Measurements from ENCODE around the gene PUS10. TPM values are rescaled to one million over a fixed set of nuclear protein-coding genes. Genes with fewer than 3 reads are reported as not detected.
"Not testable (repeated sequence)": the region's sequence is repeated elsewhere in the genome, so short reads cannot be mapped to it uniquely, and the experiment has no call there.

PUS10 gene
- total RNA-seq, 2 donors from 2014 or later: 9.7 to 11.9 TPM

DNA sequence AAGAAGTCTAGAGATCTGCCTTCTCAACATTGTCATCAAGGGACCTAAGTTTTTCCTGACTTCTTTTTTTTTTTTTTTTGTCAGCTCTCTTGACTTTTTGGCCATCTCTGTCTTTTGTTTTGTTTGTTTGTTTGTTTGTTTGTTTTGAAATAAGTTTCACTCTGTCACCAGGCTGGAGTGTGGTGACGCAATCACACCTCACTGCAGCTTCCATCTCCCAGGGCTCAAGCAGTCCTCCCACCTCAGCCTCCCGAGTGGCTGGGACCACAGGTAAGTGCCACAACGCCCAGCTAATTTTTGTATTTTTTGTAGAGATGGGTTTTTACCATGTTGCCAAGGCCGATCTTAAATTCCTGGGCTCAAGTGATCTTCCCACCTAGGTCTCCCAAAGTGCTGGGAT, 5.6 kb upstream of the PUS10 start:
- Mint-ChIP-seq H3K4me1 (ENCODE audit: low read depth) (peaks cover 26% of the 10 kb centered on the region), H3K27ac (no peak overlapping the region), H3K27me3 (ENCODE audit: low read depth) (no peaks in the 10 kb centered on the region), H3K36me3 (ENCODE audit: insufficient read depth in 2 of 2) (peaks cover 12 to 13% of the 10 kb centered on the region in 2 donors), H3K4me3 (no peak overlapping the region), H3K9me3 (peaks cover 0 to 3% of the 10 kb centered on the region in 2 donors)
- DNase-seq: no peak
- no peak for ATAC-seq (replicated peaks in 1 of 2)

DNA sequence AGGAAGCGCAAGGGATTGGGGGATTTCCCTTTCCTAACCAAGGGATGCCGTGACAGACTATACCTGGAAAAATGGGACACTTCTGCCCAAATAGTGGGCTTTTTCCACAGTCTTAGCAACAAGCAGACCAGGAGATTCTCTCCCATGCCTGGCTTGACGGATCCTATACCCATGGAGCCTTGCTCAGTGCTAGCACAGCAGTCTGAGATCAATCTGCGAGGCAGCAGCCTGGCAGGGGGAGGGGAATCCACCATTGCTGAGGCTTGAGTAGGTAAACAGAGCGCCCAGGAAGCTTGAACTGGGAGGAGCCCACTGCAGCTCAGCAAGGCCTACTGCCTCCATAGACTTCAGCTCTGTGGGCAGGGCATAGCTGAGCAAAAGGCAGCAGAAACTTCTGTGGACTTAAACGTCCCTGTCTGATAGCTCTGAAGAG, 3.2 kb upstream of the PUS10 start:
- Mint-ChIP-seq H3K4me3 (no peak overlapping the region), H3K36me3 (ENCODE audit: insufficient read depth in 2 of 2) (peaks cover 10 to 11% of the 10 kb centered on the region in 2 donors), H3K4me1 (ENCODE audit: low read depth) (peaks cover 34% of the 10 kb centered on the region), H3K27ac (no peak overlapping the region), H3K9me3 (peaks cover 0 to 3% of the 10 kb centered on the region in 2 donors), H3K27me3 (ENCODE audit: low read depth) (no peaks in the 10 kb centered on the region)
- DNase-seq (no peak), ATAC-seq (replicated peaks in 1 of 2) (no peak)

DNA sequence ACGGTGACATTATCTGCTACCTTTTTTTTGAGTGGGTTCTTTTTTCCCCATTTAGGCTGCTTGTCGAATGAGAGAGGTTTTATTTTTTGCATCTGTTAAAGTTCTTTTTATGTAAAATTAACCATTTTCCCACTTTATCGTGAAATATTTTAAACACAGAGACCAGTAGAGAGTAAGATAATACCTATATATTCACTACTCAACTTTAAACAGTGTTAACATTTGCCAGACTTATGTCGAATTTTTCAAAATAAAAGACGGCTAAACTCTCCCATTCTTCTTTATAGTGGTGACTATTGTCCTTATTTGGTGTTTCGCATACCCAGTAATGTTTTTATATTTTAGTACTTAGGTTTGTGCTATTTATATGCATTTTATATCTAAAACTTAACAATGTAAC, 743 bp upstream of the PUS10 start:
- no peak for ATAC-seq (replicated peaks in 1 of 2)
- H3K36me3 Mint-ChIP-seq (ENCODE audit: insufficient read depth in 2 of 2): peaks cover 7 to 8% of the 10 kb centered on the region in 2 donors
- no peak for DNase-seq
- no peaks in the 10 kb centered on the region for H3K27me3 Mint-ChIP-seq (ENCODE audit: low read depth)
- peak overlapping the region; percentile 98 to 99 for H3K4me3 Mint-ChIP-seq
- H3K9me3 Mint-ChIP-seq: peaks cover 0 to 3% of the 10 kb centered on the region in 2 donors
- H3K4me1 Mint-ChIP-seq (ENCODE audit: low read depth): peaks cover 48% of the 10 kb centered on the region
- H3K27ac Mint-ChIP-seq: peak overlapping the region; percentile 98

DNA sequence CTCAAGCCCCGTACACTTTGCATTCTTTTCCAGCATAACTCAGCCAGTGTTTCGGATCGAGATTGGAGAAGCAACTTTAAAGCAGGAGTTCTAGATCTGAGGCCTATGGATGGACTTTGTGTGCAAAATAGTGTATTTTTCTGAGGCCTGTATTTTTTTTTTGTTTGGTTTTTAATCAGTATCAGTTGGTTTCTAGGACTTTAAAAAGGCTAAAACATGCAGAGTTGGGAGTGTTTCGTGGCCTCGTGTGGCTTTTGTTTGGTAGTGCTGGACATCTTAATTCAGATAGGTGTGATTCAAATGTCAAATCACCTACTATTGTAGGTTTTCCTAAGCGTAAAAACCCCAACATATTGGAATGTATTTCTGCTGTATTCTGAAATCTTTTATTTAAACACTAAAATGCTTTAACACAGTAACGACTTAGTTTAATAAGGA, 282 bp upstream of the PUS10 start:
- Mint-ChIP-seq H3K4me1 (ENCODE audit: low read depth) (peaks cover 51% of the 10 kb centered on the region), H3K27me3 (ENCODE audit: low read depth) (no peaks in the 10 kb centered on the region)
- ATAC-seq (replicated peaks in 1 of 2): no peak

DNA sequence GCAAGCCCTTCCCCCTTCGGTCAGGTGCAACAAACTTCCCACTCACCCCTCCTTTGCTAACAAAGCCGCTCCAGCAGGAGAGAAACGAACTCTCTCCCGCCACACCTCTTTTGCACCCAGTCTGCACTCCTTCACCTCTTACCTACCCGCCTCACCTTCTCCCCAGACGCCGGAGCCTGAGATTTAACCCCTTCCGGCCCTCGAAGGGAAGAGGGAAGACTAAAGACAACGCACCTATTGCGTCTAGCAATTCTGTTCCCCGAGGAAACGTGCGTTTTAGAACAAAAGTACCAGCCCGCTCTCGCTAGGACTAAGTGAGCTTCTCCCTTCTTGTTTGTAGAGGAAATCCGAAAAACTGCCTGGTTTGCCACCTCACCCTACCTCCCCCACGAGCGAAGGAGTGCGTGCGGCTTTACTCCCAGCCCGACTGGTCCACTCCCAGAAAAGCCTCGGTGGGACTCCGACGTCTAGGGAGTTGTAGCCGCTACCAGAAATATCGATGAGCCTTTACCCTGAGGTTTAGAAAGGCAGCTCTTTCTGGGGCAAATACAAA, 976 bp downstream of the PUS10 start:
- Mint-ChIP-seq H3K4me1 (ENCODE audit: low read depth) (peaks cover 62% of the 10 kb centered on the region), H3K4me3 (peak overlapping the region; percentile 98 to 99), H3K9me3 (peaks cover 0 to 2% of the 10 kb centered on the region in 2 donors), H3K27me3 (ENCODE audit: low read depth) (no peaks in the 10 kb centered on the region), H3K27ac (peak overlapping the region; percentile 98), H3K36me3 (ENCODE audit: insufficient read depth in 2 of 2) (peaks cover 5 to 6% of the 10 kb centered on the region in 2 donors)
- DNase-seq (peak; percentile 74), ATAC-seq (replicated peaks in 1 of 2) (peak; percentile 75 to 77)

More for the DNA sequence above, 282 bp upstream of the PUS10 start:
- peak overlapping the region; percentile 98 for H3K27ac Mint-ChIP-seq
- peaks cover 7 to 8% of the 10 kb centered on the region in 2 donors for H3K36me3 Mint-ChIP-seq (ENCODE audit: insufficient read depth in 2 of 2)
- H3K4me3 Mint-ChIP-seq: peak overlapping the region; percentile 98 to 99
- peaks cover 0 to 3% of the 10 kb centered on the region in 2 donors for H3K9me3 Mint-ChIP-seq
- no peak for DNase-seq

DNA sequence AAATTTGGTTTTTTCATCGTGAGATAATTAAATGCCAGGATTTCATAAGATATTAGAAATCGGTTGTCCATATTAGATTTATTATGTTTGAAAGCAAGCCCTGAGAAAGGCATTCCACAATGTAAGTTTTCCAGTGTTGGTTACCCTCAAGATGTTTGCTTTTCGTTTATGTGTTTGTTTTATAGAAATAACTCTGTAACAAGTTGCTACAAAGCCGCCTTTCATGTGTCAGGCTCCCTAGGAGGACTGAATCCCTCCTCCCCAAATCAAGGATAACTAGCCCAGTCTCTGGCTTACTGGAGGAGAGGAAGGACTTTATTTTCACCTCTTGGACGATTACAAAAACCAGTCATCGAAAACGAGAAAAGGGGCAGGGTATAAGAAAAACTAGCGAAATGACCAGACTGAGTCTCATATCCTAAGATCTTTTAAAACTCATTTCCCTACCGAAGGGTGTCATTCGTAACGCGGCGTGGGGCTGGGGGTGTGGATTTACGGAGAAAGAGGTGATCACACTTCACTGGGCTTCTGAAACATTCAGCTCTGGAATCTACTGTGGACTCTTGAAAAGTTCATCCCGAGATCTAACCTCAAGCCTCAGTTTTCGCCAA, 1.6 kb downstream of the PUS10 start:
- Mint-ChIP-seq H3K27me3 (ENCODE audit: low read depth) (no peaks in the 10 kb centered on the region), H3K4me3 (peak overlapping the region; percentile 98 to 99), H3K36me3 (ENCODE audit: insufficient read depth in 2 of 2) (peaks cover 2% of the 10 kb centered on the region in 2 donors), H3K27ac (peak overlapping the region; percentile 98), H3K4me1 (ENCODE audit: low read depth) (peaks cover 68% of the 10 kb centered on the region), H3K9me3 (no peaks in the 10 kb centered on the region)
- peak; percentile 67 to 74 for DNase-seq
- ATAC-seq (replicated peaks in 1 of 2): peak; percentile 55 to 63

DNA sequence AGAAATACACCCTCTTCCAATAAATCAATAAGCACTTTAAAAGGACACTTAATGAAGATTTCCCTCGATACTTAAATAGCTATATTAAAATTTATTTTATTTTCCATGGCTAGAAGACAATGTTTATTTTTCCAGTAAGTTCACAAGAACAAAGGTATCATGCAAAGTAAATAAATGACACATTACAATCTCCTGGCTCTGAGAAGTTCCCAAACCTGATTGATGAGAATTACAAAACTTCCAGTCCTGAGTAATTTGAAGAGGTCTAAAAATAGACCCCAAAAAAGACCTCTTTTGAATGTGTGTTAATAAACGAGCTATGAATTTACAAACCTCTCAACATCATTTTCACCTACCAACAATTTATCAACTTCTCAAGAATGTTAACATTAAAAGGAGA, 2.1 kb downstream of the PUS10 start:
- H3K9me3 Mint-ChIP-seq: no peaks in the 10 kb centered on the region
- peak overlapping the region; percentile 98 for H3K27ac Mint-ChIP-seq
- H3K4me3 Mint-ChIP-seq: peak overlapping the region; percentile 98 to 99
- no peaks in the 10 kb centered on the region for H3K27me3 Mint-ChIP-seq (ENCODE audit: low read depth)
- DNase-seq: no peak
- no peak for ATAC-seq (replicated peaks in 1 of 2)
- peaks cover 68% of the 10 kb centered on the region for H3K4me1 Mint-ChIP-seq (ENCODE audit: low read depth)
- peaks cover 1 to 2% of the 10 kb centered on the region in 2 donors for H3K36me3 Mint-ChIP-seq (ENCODE audit: insufficient read depth in 2 of 2)

DNA sequence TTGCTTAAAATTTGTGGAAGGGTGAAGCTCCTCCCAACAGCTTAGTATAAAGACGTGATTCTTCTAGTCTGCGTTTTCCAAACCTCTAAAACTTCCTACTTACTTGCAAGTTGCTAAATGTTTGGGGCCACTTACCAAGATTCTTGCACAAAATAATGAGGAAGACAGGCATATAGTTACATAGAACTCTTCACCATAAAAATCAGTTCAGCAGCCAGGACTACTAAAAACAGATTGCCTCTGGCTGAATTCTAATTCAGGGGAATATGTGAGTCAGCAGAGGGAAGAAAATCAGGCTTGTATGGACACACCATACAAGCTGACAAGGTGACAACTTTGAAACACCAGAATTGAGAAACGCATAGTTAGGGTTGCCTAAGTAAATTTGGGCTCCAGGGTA, 3.3 kb downstream of the PUS10 start:
- peaks cover 62% of the 10 kb centered on the region for H3K4me1 Mint-ChIP-seq (ENCODE audit: low read depth)
- peak overlapping the region; percentile 65 for H3K27ac Mint-ChIP-seq

DNA sequence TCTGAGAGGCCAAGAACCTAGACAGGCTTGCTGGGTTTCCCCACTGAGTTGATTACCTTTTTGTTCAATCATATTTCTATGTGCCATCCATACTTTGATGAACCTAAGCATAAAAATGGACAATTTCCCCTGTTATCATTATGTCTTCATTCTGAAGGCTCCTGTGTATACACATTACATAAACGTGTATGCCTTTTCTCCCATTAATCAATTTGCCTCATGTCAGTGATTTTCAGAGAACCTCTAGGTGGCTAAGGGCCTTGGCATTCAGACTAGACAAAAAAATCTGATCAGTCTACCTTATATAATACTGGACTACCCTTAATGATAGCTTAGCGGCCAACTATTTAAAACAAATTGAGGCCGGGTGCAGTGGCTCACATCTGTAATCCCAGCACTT, 4.7 kb downstream of the PUS10 start:
- H3K9me3 Mint-ChIP-seq: no peaks in the 10 kb centered on the region
- H3K36me3 Mint-ChIP-seq (ENCODE audit: insufficient read depth in 2 of 2): no peaks in the 10 kb centered on the region
- ATAC-seq (replicated peaks in 1 of 2) (no peak), DNase-seq (no peak)
- no peaks in the 10 kb centered on the region for H3K27me3 Mint-ChIP-seq (ENCODE audit: low read depth)
- peak overlapping the region in 1 of 2 donors; percentile 0 for H3K4me3 Mint-ChIP-seq
- H3K27ac Mint-ChIP-seq: no peak overlapping the region
- H3K4me1 Mint-ChIP-seq (ENCODE audit: low read depth): peaks cover 48% of the 10 kb centered on the region

More for the DNA sequence above, 3.3 kb downstream of the PUS10 start:
- H3K9me3 Mint-ChIP-seq: no peaks in the 10 kb centered on the region
- no peak for DNase-seq
- peak overlapping the region; percentile 39 to 98 for H3K4me3 Mint-ChIP-seq
- no peaks in the 10 kb centered on the region for H3K36me3 Mint-ChIP-seq (ENCODE audit: insufficient read depth in 2 of 2)
- no peaks in the 10 kb centered on the region for H3K27me3 Mint-ChIP-seq (ENCODE audit: low read depth)
- ATAC-seq (replicated peaks in 1 of 2): no peak

DNA sequence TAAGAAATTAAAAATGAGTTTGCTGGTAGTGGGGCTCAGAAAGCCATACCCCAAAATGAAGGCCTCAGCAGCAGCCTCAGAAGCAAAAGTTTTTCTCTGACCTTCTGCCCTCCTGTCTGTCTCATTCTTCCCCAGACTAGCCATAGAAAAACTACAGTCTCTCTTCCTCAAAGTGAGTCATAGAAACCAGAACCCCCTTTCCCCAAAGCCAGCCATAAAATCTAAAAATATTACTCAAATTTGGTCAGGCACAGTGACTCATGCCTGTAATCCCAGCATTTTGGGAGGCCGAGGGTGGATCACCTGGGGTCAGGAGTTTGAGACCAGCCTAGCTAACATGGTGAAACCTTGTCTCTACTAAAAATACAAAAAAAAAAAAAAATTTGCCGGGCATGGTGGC, 5.8 kb downstream of the PUS10 start:
- not testable (repeated sequence) for H3K9me3 Mint-ChIP-seq; H3K27me3 Mint-ChIP-seq (ENCODE audit: low read depth); H3K36me3 Mint-ChIP-seq (ENCODE audit: insufficient read depth in 2 of 2)
- peaks cover 47% of the 10 kb centered on the region for H3K4me1 Mint-ChIP-seq (ENCODE audit: low read depth)
- ATAC-seq (replicated peaks in 1 of 2) (peak; percentile 7 to 17), DNase-seq (peak; percentile 11 to 24)
- H3K27ac Mint-ChIP-seq: peak overlapping the region; percentile 10
- peak overlapping the region; percentile 11 to 21 for H3K4me3 Mint-ChIP-seq

DNA sequence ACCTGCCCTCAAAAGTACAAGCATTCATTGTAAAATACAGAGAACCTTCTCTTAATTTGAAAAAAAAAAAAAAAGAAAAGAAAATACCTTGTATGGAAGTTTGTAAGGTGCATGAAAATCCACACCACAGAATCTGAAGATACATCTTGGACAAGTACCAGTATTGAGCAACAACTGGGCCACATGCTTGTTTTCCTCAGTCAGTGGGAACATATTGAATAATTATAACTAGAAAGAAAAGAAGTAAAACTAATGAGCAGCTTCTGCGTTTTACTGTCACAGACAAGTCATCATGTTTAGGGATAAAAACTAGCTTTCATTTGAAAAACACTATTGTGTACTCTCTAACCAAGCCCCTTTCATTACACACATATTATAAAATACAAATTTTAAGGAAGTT, 6.4 kb downstream of the PUS10 start:
- DNase-seq: no peak
- ATAC-seq (replicated peaks in 1 of 2): no peak
- H3K4me1 Mint-ChIP-seq (ENCODE audit: low read depth): peaks cover 47% of the 10 kb centered on the region
- H3K36me3 Mint-ChIP-seq (ENCODE audit: insufficient read depth in 2 of 2): no peaks in the 10 kb centered on the region
- peak overlapping the region; percentile 10 for H3K27ac Mint-ChIP-seq
- H3K9me3 Mint-ChIP-seq: no peaks in the 10 kb centered on the region
- no peak overlapping the region for H3K4me3 Mint-ChIP-seq
- no peaks in the 10 kb centered on the region for H3K27me3 Mint-ChIP-seq (ENCODE audit: low read depth)

DNA sequence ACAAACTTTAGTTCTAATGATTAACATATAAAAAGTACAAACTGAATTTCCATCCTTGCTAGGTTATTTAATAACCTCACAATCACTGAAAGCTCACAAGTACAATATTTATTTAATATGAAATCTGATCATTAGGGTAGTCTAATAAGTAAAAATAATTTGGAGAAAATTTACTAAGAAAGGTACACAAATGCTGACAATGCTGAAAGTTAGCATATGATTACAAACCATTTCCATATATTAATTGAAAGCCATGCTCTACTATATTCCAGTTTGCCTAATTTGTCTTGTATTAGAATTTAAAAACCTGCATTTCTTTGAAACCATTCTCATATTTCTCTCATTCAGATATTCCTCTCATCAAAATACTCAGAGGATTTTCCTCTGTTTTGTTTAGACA, 8.7 kb downstream of the PUS10 start:
- Mint-ChIP-seq H3K4me1 (ENCODE audit: low read depth) (peaks cover 27% of the 10 kb centered on the region), H3K9me3 (no peaks in the 10 kb centered on the region), H3K4me3 (no peak overlapping the region), H3K27ac (no peak overlapping the region), H3K36me3 (ENCODE audit: insufficient read depth in 2 of 2) (no peaks in the 10 kb centered on the region), H3K27me3 (ENCODE audit: low read depth) (no peaks in the 10 kb centered on the region)
- ATAC-seq (replicated peaks in 1 of 2) (no peak), DNase-seq (no peak)

DNA sequence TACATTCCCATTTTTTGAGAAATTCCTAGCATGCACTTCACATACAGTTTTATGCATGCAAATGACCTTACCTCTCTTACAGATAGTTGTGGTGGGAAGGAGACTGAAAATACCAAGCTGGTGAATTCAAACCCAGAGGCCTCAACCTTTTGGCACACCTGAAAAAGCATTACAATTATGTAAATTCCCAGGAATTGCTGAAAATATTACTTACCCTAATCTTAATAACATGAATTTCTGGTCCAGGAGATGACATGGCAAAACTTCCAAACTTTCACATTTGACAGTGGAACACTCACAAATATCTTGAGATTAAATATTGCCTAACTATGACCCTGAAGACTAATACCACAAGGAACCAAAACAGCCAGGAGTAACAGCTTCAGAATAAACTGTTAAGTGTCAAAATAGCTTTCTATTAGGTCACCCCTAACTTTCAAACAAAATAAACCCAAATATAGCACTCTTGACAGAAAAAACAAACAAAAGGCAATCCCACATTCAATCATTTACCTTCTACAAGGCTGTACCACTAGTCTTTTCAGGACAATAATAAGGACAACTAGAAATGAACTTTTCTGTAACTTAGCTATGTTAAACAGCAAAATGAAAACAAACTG, 11.5 kb downstream of the PUS10 start:
- peaks cover 1% of the 10 kb centered on the region for H3K4me1 Mint-ChIP-seq (ENCODE audit: low read depth)
- no peaks in the 10 kb centered on the region for H3K36me3 Mint-ChIP-seq (ENCODE audit: insufficient read depth in 2 of 2)
- no peak for DNase-seq
- ATAC-seq (replicated peaks in 1 of 2): no peak
- no peaks in the 10 kb centered on the region for H3K9me3 Mint-ChIP-seq
- H3K4me3 Mint-ChIP-seq: no peak overlapping the region
- no peak overlapping the region for H3K27ac Mint-ChIP-seq
- no peaks in the 10 kb centered on the region for H3K27me3 Mint-ChIP-seq (ENCODE audit: low read depth)
